MM.1S (cell line): Measurements from ENCODE around the gene NGRN.
A peak's percentile ranks its signal among the peaks of the same experiment; 100 is the strongest.
"Not testable (repeated sequence)": the region's sequence is repeated elsewhere in the genome, so short reads cannot be mapped to it uniquely, and the experiment has no call there.

Experiments used
- CTCF ChIP-seq: fragments of 300-600 bp; sonication (generic); IDR thresholded peaks from 2 replicates; pipeline ENCODE4 v1.5.1; 2016; ENCODE audit warnings: antibody characterized with exemption, low read length, mixed read lengths
- EZH2 ChIP-seq: fragments of 300-600 bp; sonication (generic); optimal IDR thresholded peaks from 2 replicates; pipeline ENCODE3; 2017; ENCODE audit warnings: low read depth, mild to moderate bottlenecking, antibody characterized with exemption, low read length, mixed read lengths
- EZH2phosphoT487 ChIP-seq: fragments of 300-600 bp; sonication (generic); IDR thresholded peaks from 2 replicates; pipeline ENCODE4 v1.6.1; 2018; ENCODE audit warnings: antibody characterized with exemption, low read length

DNA sequence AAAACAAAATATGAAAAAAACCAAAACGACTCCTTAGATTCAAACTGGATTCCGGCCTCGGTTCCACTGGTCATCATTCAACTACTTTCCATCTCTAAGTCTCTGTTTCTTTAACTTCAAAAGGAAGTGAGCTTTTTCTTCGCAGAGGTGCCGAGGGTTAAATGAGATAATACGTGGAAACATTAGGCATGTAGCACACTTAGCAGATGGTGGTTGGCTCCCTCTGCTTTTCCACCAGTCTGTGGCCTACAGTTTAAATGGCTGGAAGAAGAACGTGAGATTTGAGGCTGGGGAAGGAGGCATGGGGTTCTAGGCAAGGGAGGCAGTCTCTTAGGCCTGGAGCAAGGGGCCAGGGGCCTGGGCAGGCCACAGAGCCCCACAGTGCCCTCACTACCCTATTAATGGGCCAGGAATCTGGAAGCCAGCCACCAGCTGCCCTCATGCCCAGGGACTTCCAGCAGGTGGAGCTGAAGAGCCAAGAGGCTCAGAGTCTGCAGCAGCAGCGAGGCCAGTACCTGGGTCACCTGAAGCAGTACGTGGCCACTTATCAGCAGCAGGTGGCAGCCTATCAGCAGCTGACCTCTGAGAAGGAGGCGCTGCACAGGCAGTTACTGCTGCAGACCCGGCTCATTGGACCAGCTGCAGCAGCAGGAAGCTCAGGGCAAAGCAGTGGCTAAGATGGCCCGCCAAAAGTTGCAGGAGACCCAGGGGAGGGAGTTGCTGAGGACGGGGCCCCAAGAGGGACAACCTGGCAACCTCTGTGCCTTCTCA is 27.8 kb downstream of the NGRN start:
- TF ChIP-seq EZH2, EZH2phosphoT487: not testable (repeated sequence)
- peak; percentile 82 for TF ChIP-seq CTCF
